Measurements from ENCODE around the gene SLC1A5.

- TF ChIP-seq CTCF (IDR thresholded peaks at IDR 0.05) (no peak), POLR2A (IDR thresholded peaks at IDR 0.05) (no peak)
These were observed 24.8 kb upstream of the SLC1A5 start for GRCh38 chr19:46812977-46813838.
